Measurements from ENCODE around the gene MS4A18. TPM values are rescaled to one million over a fixed set of nuclear protein-coding genes. Genes with fewer than 3 reads are reported as not detected.
A peak's percentile ranks its signal among the peaks of the same experiment; 100 is the strongest.

MS4A18 gene
- total RNA-seq, 1 donor from 2014 or later, result not detected

DNA sequence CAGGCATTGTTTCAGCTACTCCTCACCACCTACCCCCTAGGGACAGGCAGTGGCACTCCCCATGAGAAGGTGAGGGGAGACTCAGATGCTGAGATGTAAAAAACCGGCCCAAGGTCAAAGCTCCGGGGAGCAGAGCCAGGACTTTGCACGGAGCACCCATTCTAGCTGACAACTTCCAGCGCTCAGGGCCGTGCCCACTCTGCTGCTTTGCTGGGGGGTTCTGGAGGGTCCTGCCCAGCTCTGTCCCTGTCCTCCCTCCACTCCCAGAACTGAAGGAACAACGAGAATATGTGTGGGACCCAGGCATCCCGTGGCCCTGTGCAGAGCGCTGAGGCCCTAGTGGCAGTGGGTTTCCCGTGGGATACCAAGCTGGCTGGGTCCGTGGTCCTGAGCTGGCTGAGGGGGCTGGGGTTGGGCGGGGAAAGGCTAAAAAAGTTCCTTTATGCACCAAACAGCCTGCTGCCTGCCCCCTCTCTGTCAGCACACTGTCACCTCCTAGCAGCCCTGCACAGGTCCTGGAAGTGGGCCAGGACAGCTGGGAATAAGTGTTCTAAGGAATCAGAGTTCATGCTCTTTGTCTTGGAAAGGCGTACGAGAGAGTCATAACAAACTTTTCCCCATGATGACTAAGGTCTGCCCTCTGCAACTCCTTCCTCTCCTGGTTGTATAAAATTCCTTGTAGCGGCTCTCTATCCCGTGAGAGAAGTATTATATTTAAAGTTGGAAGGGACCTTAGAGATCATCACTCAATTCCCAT lies 62.5 kb downstream of the MS4A18 start:
- DNase-seq (ENCODE audit: low read depth in 2 of 2), result peak in 1 of 2 donors; percentile 97

DNA sequence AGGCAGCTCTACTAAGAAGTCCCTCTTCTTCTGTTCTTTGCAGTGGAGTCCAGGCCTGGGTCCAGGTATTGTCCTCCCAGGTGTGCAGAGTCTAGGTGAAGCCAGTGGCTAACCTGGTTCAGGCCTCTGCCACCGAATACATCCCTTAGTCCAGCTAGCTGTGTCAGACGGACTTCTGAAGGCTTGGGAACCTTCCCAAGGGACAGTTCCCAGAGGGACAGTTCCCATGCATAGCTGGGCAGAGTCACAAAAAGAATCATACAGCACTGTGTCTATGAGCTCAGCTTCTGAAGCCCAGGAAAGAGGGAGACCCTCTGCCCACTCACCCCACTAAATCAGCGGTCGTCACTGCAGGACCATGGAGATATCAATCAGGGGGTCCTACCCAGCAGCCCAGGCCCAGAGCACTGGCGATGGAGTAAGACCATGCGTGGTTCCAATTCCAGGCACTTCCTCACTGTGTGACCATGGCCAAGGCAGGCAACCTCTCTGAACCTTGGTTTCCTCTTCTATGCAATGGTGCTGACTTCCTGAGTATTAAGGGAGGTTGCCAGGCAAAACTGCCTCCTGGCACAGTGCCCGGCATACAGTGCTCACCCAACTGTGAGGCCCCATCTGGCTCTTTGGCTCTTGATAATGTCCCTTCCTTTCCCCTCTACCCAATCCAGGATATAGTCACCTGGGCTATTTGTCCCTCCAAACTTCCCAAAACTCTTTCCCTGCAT lies 64.0 kb downstream of the MS4A18 start:
- DNase-seq (ENCODE audit: low read depth in 2 of 2), result peak; percentile 80 to 90

GRCh38 chr11:60790726-60791125 lies 66.2 kb downstream of the MS4A18 start:
- DNase-seq (ENCODE audit: low read depth in 2 of 2), result no peak

- DNase-seq (ENCODE audit: low read depth in 2 of 2), result no peak
These were observed 66.8 kb downstream of the MS4A18 start for GRCh38 chr11:60791153-60791933.

DNA sequence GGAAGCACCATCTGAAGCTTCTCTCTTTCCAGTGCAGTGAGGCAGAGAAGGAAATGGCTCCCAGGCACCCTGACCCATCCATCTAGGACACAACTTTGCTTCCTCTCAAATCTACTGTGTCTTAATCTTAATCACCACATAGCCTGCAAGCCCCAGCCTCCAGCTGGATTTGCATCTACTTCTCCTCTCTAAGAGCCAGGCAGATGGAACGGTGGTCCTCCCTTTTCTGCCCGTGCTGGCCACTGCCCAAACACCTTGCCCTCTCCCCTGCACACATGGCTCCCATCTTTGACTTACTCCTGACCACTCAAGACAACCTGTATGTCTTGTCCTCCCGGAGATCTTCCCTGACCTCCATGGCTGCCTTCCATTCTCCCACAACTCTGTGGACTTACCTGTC lies 68.0 kb downstream of the MS4A18 start:
- DNase-seq (ENCODE audit: low read depth in 2 of 2), result no peak

Other genes starting within 250 kb of the MS4A18 start
- not detected in 2 replicates for gene MS4A12, start 231.9 kb upstream of the MS4A18 start, total RNA-seq
- not detected in 2 replicates for gene MS4A13, start 209.3 kb upstream of the MS4A18 start, total RNA-seq
- gene MS4A8, start 25.1 kb upstream of the MS4A18 start, total RNA-seq, result not detected in 2 replicates
- under 0.01 TPM in 1 of 2 replicates, not detected in the other for gene MS4A15, start 32.1 kb downstream of the MS4A18 start, total RNA-seq
- not detected in 2 replicates for gene MS4A10, start 60.6 kb downstream of the MS4A18 start, total RNA-seq
- 11.2 and 18.2 TPM in 2 replicates for gene CCDC86, start 117.4 kb downstream of the MS4A18 start, total RNA-seq
- under 0.01 TPM in 1 of 2 replicates, not detected in the other for gene PTGDR2, start 131.2 kb downstream of the MS4A18 start, total RNA-seq
- gene ZP1, start 142.8 kb downstream of the MS4A18 start, total RNA-seq, result 0.13 TPM in 1 of 2 replicates, not detected in the other
- 51.6 and 66.2 TPM in 2 replicates for gene PRPF19, start 181.9 kb downstream of the MS4A18 start, total RNA-seq
- gene TMEM109, start 189.4 kb downstream of the MS4A18 start, total RNA-seq, result 78.9 and 122 TPM in 2 replicates
- 39.9 and 101 TPM in 2 replicates for gene TMEM132A, start 199.7 kb downstream of the MS4A18 start, total RNA-seq
- 5.3 and 6.3 TPM in 2 replicates for gene SLC15A3, start 227.5 kb downstream of the MS4A18 start, total RNA-seq
- 0.13 TPM in 1 of 2 replicates, not detected in the other for gene CD6, start 247.0 kb downstream of the MS4A18 start, total RNA-seq

Measured in dermis microvascular lymphatic vessel endothelial cell (primary cell).